ENCODE data around the gene EPS8L1.
"Not testable (repeated sequence)": the region's sequence is repeated elsewhere in the genome, so short reads cannot be mapped to it uniquely, and the experiment has no call there.

EPS8L1 gene

DNA sequence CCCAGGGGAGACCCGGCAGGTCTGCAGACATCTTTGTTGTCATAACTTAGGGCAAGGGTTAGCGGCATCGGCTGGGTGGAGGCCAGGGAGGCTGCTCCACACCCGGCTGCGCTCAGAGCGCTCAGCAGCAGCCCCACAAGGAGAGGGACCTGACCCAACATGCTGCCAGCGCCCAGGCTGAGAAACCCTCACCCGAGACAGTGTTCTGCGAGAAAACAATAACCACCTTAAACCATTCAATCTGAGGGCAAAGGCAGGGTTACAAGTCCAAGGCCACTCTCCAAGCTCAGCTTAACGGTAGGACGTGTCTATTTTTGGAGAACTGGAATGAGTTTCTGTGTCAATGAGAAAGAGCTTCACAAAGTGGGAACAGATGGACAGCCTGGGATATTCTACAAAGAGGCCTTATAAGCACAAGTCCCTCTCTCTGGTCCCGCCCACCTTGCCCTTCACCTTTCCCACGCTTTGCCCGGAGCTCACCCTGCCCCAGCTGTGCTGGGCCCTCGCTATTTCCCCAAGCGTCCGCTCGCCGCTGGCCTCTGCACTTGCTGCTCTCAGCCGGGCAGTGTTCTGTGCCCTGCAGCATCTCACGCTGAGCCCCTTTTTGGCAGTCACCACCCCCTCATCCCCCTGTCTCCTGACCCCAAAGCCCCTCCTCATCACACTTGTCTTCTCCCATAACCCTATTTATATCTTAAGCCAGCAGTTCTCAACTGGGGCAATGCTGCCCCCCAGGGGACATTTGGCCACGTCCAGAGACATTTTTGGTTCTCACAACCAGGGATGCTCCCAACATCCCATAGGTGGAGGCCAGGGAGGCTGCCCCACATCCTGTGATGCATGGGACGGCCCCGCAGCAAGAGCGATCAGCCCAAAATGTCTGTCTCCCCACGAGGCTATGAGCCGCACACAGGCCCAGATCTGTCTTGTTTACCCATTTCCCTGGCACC is 24.2 kb downstream of the EPS8L1 start:
- no peak overlapping the region for H3K4me3 ChIP-seq
- H3K36me3 ChIP-seq (ENCODE audit: insufficient read depth, low read length) = peaks cover 5% of the 10 kb centered on the region; the same call in 1 of the 2 replicates
- TF ChIP-seq POLR2AphosphoS5 (IDR thresholded peaks at IDR 0.05; ENCODE audit: borderline replicate concordance, low read depth, low read length) = no peak
- TF ChIP-seq EZH2 (IDR thresholded peaks at IDR 0.05) = no peak
- no peak for TF ChIP-seq FOXP2 (optimal IDR thresholded peaks at IDR 0.05; ENCODE audit: control extremely low read depth, extremely low read length, insufficient read depth)
- H3K9me3 ChIP-seq (ENCODE audit: low read depth, low read length) = no peaks in the 10 kb centered on the region
- H3K27ac ChIP-seq = no peak overlapping the region
- no peak overlapping the region for H3K9ac ChIP-seq (ENCODE audit: insufficient read length)
- DNase-seq (ENCODE audit: low read depth, low spot score) = no peak

GRCh38 chr19:55101261-55101660 is 25.6 kb downstream of the EPS8L1 start:
- Histone ChIP-seq H3K9me3 (ENCODE audit: low read depth, low read length) (no peaks in the 10 kb centered on the region), H3K36me3 (ENCODE audit: insufficient read depth, low read length) (peaks cover 5% of the 10 kb centered on the region; the same call in 1 of the 2 replicates), H3K4me3 (no peak overlapping the region), H3K27ac (no peak overlapping the region), H3K9ac (ENCODE audit: insufficient read length) (no peak overlapping the region)
- TF ChIP-seq EZH2 (IDR thresholded peaks at IDR 0.05) (no peak), FOXP2 (optimal IDR thresholded peaks at IDR 0.05; ENCODE audit: control extremely low read depth, extremely low read length, insufficient read depth) (no peak), POLR2AphosphoS5 (IDR thresholded peaks at IDR 0.05; ENCODE audit: borderline replicate concordance, low read depth, low read length) (no peak)
- DNase-seq (ENCODE audit: low read depth, low spot score) = no peak

- H3K9me3 ChIP-seq (ENCODE audit: low read depth, low read length) = no peaks in the 10 kb centered on the region
- no peak for TF ChIP-seq FOXP2 (optimal IDR thresholded peaks at IDR 0.05; ENCODE audit: control extremely low read depth, extremely low read length, insufficient read depth)
- no peak for TF ChIP-seq POLR2AphosphoS5 (IDR thresholded peaks at IDR 0.05; ENCODE audit: borderline replicate concordance, low read depth, low read length)
- no peak for TF ChIP-seq EZH2 (IDR thresholded peaks at IDR 0.05)
- DNase-seq (ENCODE audit: low read depth, low spot score) = no peak
- no peak overlapping the region for H3K27ac ChIP-seq
- no peak overlapping the region for H3K9ac ChIP-seq (ENCODE audit: insufficient read length)
- H3K4me3 ChIP-seq = no peak overlapping the region
- H3K36me3 ChIP-seq (ENCODE audit: insufficient read depth, low read length) = peaks cover 5% of the 10 kb centered on the region; the same call in 1 of the 2 replicates
These were observed 27.5 kb downstream of the EPS8L1 start for GRCh38 chr19:55103190-55103589.

- Histone ChIP-seq H3K36me3 (ENCODE audit: insufficient read depth, low read length) (peaks cover 5% of the 10 kb centered on the region; the same call in 1 of the 2 replicates), H3K9ac (ENCODE audit: insufficient read length) (no peak overlapping the region), H3K4me3 (no peak overlapping the region), H3K9me3 (ENCODE audit: low read depth, low read length) (no peaks in the 10 kb centered on the region), H3K27ac (no peak overlapping the region)
- DNase-seq (ENCODE audit: low read depth, low spot score) = no peak
- TF ChIP-seq FOXP2 (optimal IDR thresholded peaks at IDR 0.05; ENCODE audit: control extremely low read depth, extremely low read length, insufficient read depth) = no peak
These were observed 29.6 kb downstream of the EPS8L1 start for GRCh38 chr19:55105237-55105636.

DNA sequence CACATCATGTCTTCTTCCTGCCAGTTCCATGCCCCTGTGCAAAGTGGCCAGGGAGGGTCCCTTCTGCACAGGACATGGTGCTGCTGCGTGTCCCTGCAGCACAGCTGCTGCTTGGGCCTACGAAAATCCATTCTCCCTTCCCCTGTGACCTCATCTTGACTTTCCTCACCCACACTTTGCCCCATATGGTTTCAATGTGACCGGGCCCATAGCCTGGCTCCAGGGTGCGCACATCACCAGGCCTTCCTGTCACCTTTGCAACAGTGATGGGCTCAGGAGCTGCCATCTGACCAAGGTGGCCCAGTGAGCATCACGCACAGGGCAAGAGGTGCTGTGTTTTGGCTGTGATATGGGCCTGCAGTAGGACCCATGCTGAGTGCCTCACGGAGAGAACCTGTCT is 30.9 kb downstream of the EPS8L1 start:
- Histone ChIP-seq H3K36me3 (ENCODE audit: insufficient read depth, low read length) (peaks cover 5% of the 10 kb centered on the region; the same call in 1 of the 2 replicates), H3K4me3 (no peak overlapping the region), H3K27ac (no peak overlapping the region), H3K9me3 (ENCODE audit: low read depth, low read length) (no peaks in the 10 kb centered on the region), H3K9ac (ENCODE audit: insufficient read length) (no peak overlapping the region)
- DNase-seq (ENCODE audit: low read depth, low spot score) = no peak
- TF ChIP-seq EZH2 (IDR thresholded peaks at IDR 0.05) = no peak
- no peak for TF ChIP-seq FOXP2 (optimal IDR thresholded peaks at IDR 0.05; ENCODE audit: control extremely low read depth, extremely low read length, insufficient read depth)
- no peak for TF ChIP-seq POLR2AphosphoS5 (IDR thresholded peaks at IDR 0.05; ENCODE audit: borderline replicate concordance, low read depth, low read length)

- not testable (repeated sequence) for H3K4me3 ChIP-seq; H3K27ac ChIP-seq; H3K9ac ChIP-seq (ENCODE audit: insufficient read length); H3K36me3 ChIP-seq (ENCODE audit: insufficient read depth, low read length); DNase-seq (ENCODE audit: low read depth, low spot score); H3K9me3 ChIP-seq (ENCODE audit: low read depth, low read length)
These were observed 31.6 kb downstream of the EPS8L1 start for GRCh38 chr19:55107252-55107651.

DNA sequence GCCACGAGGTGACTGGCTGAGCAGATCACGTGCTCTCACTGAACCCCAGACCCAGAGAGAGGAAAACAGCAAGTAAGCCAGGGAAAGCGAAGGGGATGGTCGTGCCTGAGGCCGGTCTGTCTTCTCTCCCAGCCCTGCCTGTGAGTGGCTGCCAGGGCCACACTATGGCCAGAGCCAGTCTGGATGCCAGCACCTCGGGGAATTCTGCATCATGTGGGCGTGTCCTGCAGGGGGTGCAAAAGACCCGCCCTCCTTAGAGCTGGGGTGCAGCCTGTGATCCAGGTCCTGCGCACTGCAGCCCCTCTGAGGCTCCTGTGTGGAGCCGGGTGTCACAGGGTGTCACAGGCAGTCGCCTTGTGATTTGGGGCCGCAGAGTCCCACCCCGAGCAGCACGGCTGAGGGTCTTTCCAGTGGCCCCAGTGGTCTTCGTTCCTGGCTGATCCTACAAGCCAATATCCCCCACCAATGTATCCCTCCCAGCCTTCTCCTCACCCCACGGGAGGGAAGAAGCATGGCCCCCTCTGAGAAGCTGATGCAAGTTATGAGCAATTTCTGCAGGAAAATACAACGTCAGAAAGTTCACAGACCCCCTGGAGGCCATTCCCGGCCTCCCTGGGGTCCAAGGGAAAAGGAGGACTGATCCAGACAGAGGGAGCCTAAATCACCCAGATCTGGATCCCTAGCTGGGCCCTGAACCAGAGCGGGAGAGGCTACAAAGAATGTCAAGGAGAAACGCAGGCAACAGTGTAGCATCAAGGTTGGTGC is 34.0 kb downstream of the EPS8L1 start:
- no peaks in the 10 kb centered on the region; the same call in 1 of the 2 replicates for H3K36me3 ChIP-seq (ENCODE audit: insufficient read depth, low read length)
- TF ChIP-seq POLR2AphosphoS5 (IDR thresholded peaks at IDR 0.05; ENCODE audit: borderline replicate concordance, low read depth, low read length) = no peak
- TF ChIP-seq EZH2 (IDR thresholded peaks at IDR 0.05) = no peak
- no peak for TF ChIP-seq FOXP2 (optimal IDR thresholded peaks at IDR 0.05; ENCODE audit: control extremely low read depth, extremely low read length, insufficient read depth)
- H3K9me3 ChIP-seq (ENCODE audit: low read depth, low read length) = no peaks in the 10 kb centered on the region
- H3K4me3 ChIP-seq = no peak overlapping the region
- peak overlapping the region; percentile 20 for H3K9ac ChIP-seq (ENCODE audit: insufficient read length)
- peak overlapping the region; percentile 25; the same call in 1 of the 2 replicates for H3K27ac ChIP-seq
- DNase-seq (ENCODE audit: low read depth, low spot score) = no peak

GRCh38 chr19:55111238-55111831 is 35.7 kb downstream of the EPS8L1 start:
- no peak overlapping the region for H3K9ac ChIP-seq (ENCODE audit: insufficient read length)
- no peak for DNase-seq (ENCODE audit: low read depth, low spot score)
- H3K36me3 ChIP-seq (ENCODE audit: insufficient read depth, low read length) = no peaks in the 10 kb centered on the region; the same call in 1 of the 2 replicates
- H3K4me3 ChIP-seq = no peak overlapping the region
- no peaks in the 10 kb centered on the region for H3K9me3 ChIP-seq (ENCODE audit: low read depth, low read length)
- no peak for TF ChIP-seq POLR2AphosphoS5 (IDR thresholded peaks at IDR 0.05; ENCODE audit: borderline replicate concordance, low read depth, low read length)
- no peak for TF ChIP-seq EZH2 (IDR thresholded peaks at IDR 0.05)
- TF ChIP-seq FOXP2 (optimal IDR thresholded peaks at IDR 0.05; ENCODE audit: control extremely low read depth, extremely low read length, insufficient read depth) = no peak
- peak overlapping the region; percentile 25; the same call in 1 of the 2 replicates for H3K27ac ChIP-seq
